Activated effector memory CD4-positive, alpha-beta T cell treated with Interleukin-2 at 50 U/mL for 16 hours (primary cell): Measurements from ENCODE around the gene BLACAT1.
A peak's percentile ranks its signal among the peaks of the same experiment; 100 is the strongest.

Experiments used
- DNase-seq: peaks from one replicate; pipeline ENCODE4 v3.0.0-alpha.2; 2020

BLACAT1 gene

DNA sequence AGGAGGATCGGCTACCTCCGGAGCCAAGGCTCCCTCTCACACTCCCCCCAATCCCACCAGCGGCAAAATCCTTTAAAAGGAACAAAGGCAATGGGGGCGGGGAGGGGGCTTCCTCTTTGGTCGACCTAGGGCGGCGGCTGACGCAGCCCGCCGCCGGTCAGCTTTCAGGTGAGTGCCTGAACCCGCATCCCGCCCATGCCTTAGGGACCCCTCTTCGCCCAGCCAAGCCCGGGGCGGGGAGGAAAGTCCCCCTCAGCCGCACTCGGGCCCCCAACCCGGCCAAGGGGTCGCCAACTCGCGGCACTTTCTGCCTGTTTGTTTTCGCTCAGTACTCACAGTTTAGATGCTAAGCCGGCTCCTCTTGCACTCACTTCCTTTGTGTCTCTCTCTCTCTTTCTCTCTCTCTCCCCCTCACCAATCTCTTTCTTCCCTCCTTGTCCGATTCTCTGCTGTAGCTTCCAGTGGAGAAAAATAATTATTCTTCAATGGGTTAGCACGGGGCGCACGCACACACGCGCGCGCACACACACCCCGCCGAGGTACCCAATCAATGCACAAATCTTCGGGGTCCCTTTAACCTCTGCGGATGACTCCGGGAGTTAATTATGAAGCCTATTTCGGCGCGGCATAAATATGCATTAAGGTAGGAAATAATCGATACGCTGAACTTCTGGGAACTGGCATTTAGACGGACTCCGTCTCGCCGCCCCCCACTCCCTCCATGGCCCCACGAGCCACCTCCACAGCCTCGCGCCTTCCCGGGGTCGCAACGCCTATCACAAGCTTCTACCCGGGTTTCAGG, at the start of gene BLACAT1:
Gene BLACAT1 (minus strand): TSS at position 465 of the 802 bp plus-strand sequence.
- no peak for DNase-seq

- DNase-seq = no peak
Measured at GRCh38 chr1:205505076-205505729, 49.4 kb upstream of the BLACAT1 start.

DNA sequence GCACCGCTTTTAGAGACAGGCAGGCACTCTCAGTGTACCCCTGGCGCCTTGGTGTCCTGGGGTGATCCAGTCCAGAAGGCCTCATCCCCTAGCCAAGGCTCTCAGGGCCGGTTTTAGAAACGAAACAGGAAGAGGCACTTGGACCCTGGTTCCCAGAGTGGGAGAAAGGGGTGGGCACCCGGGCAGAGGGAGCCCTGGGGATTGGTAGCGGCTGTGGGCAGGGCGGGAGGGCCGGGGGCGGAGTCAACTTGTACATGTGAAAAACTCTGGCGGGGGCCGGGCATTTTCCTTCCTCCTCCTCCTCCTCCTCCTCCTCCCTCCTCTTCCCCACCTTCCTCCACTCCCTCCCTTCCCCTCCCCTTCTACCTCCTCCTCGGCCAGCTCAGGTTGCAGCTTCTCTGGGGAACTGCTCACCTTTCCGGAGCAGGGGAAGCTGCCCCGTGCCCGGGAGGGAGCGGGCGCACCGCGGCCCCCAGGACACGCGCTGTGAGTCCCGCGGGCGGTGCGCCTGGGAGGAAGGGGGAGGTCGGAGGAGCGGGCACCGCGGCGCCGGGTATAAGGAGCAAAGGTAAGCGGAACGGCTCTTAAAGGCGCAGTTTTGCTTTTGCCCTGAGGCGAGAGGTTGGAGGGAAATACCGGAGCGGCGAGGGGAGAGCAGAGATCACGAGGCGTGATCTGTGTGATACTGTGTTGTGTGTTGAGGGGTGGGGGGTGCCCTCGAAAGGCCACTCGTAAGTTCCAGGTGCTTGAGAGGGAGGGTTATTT, 48.6 kb upstream of the BLACAT1 start, which contains the start of gene CDK18:
Gene CDK18 (plus strand): TSS at position 359 of the 765 bp plus-strand sequence. CDS start 18,499 bp downstream, outside the sequence.
- peak; percentile 20 for DNase-seq

GRCh38 chr1:205502992-205503391, 47.1 kb upstream of the BLACAT1 start:
- DNase-seq = no peak

DNA sequence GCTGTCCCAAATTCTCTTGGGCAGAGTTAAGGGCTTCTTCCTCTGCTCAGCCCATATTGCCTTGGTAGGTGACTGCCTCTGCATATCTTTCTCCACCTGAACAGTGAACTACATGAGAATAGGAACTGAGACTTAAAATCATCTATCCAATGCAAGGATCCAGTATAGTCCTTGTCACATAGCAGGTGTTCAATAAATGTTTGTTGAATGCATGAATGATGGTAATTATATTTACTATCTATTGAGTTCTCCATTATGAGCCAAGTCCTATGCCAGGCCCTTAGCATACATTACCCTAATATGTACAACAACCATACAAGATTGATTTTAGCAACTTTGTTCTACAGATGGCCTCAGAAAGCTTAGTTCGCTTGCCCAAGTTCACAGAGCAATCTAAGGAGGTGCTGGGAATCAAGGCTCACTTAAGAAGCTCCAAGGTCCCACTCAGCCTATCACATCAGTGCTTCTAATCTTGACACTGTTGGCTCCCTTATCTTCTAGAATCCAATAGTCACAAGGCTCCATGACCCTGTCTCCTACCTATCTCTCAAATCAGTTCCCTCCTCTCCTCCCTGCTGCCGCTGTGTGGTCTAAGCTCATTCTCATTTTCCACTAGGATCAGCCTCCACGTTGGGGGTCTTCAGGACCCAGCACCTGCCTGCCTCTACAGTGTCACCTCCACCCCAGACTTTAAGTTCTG, 46.4 kb upstream of the BLACAT1 start:
- no peak for DNase-seq

- no peak for DNase-seq
Measured at GRCh38 chr1:205500240-205501233, 44.7 kb upstream of the BLACAT1 start.

DNA sequence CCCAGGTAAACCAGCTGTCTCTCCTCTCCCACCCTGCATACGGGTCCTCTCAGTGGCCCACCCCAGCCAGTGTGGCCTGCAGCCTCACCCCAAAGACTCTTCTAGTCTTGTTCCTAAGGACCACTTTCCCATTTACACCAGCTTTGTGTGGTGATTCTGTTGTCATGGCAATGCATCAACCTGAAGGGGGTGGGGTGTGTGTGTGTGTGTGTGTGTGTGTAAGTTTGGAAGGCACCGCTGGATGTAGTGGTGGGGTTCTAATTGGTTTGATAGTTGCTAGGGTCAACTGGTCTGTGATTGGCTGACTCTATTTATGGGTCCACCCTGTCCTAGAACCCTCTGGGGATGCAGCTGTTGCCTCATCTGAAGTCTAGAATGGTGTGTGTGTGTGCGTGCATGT, 43.9 kb upstream of the BLACAT1 start:
- no peak for DNase-seq

- DNase-seq = no peak
Measured at GRCh38 chr1:205497351-205497750, 41.5 kb upstream of the BLACAT1 start.

GRCh38 chr1:205496661-205497060, 40.8 kb upstream of the BLACAT1 start:
- no peak for DNase-seq

GRCh38 chr1:205495237-205495823, 39.5 kb upstream of the BLACAT1 start:
- DNase-seq = no peak

DNA sequence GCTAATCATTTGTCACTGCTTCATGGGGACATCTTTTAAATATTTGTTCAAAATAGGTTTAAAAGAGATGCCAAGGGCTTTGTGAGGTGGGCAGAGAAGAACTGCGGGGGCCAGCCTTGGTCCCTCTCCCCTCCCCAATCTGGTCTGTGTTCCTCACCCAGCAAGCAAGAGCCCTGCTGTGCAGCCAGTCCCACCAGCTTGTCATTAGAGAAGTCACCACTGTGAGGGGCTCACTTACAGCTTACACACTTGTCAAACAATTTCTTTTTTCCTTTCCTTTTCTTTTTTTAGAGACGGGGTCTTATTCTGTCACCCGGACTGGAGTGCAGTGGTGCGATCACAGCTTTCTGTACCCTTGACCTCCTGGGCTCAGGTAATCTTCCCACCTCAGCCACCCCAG, 38.3 kb upstream of the BLACAT1 start:
- no peak for DNase-seq

GRCh38 chr1:205493241-205494085, 37.6 kb upstream of the BLACAT1 start:
- no peak for DNase-seq

DNA sequence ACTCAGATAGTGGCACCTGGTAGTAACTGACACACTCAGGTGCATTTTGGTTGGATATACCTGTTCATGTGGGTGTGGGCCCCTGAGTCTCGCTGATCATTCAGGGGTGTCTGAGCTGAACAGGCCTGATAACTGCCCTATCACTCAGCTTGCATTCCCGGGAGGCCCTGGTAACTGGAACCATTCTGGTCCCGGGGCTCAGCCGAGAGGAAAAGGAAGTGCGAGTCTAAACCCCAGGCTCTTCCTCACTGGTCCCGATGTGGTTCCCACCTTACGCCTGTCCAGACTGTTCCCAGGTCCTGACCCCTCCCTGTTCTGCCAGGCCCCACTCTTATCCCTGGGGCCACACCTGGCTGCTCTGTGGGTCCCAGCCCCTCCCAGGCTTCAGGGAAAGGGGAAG, 36.9 kb upstream of the BLACAT1 start:
- DNase-seq = no peak

DNA sequence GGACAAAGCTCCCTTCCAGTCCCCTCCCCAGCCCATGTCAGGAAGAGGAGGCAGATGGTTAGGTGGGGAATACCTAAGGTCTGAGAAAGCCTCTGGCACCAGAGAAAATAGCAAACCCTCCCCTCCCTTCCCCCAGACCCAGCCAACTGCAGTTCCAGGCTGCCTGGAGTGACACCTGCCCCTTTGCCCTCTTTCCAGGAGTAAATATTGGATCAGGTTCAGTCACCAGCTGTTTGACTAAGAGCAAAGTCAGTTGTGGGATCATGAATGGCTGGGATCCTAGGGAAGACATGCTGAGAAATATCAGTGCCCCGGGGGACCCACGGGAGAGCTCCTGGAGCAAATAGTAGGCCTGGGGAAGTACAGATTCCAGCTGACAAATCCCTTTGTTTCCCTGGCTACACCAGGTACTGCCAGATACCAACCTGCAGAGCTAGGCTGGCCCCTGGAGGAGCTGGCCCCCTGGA, 36.4 kb upstream of the BLACAT1 start:
- no peak for DNase-seq

DNA sequence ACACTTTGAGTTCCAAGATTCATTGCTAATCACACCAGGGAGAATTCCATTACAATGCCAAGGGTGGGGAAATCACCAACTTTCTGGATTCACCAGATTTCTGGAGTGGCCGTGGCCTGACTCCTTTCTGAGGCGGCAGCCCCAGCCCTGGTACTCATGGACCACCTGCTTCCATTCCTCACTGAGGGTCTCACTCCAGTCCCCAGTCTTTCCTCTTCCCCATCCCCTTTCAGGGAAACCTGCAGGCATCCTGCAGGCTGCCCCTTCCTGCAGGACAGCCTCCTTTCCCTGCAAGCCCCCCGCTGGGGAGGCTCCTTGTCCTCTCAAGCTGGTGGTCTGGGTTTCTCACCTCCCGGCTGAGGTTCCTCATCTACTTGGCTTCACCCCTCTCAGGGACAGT, 35.9 kb upstream of the BLACAT1 start:
- no peak for DNase-seq

DNA sequence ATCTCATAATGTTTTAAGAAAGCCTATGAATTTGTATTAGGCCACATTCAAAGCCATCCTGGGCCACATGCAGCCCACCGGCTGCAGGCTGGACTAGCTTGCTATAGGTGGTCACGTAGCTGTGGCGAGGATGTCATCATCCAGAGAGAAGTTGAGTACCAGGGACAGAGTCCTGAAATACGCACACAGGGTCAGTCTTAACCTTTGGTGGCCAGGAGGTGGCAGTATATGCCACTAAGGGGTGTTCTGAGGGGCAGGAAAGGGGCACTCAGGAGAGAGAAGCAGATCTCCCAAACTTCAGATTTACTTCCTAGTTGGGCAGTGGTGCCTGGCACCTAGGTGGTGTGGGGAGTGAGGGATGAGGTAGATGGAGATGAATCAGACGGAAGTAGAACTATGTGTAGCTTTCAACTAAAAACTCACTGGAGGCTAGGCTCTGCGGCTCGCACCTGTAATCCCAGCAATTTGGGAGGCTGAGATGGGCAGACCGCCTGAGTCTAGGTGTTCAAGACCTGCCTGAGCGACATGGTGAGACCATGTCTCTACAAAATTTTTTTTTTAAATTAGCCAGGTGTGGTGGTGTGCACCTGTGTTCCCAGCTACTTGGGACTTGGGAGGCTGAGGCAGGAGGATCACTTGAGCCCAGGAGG, 32.4 kb upstream of the BLACAT1 start:
- DNase-seq = no peak

DNA sequence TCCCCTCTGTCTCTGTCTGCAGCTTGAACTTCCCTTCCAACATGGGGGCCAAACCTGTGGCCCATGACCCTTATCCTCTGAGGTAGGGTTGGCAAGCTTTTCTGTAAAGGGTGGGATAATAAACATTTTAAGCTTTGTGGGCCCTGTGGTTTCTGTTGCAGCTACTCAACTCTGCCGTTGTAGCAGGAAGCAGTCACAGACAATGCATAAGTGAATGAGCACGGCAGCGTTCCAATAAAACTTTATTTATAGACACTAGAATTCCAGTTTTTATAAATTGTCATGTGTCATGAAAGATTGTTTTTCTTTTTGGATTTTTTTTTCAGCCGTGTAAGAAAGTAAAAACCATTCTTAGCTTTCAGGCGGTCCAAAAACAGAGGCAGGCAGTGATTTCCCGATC, 30.4 kb upstream of the BLACAT1 start:
- no peak for DNase-seq

GRCh38 chr1:205484985-205485967, 29.4 kb upstream of the BLACAT1 start:
- DNase-seq = peak; percentile 50
